AG10803 (cell line): ENCODE results near the gene CELF3.
A peak's percentile ranks its signal among the peaks of the same experiment; 100 is the strongest.

ENCODE experiments used
- DNase-seq: peaks from one replicate; pipeline ENCODE4 v3.0.0; 2010; ENCODE audit warnings: low read depth
- H3K4me3 ChIP-seq: 2 replicates; pipeline ENCODE4 v1.5.1; 2011; ENCODE audit warnings: mild to moderate bottlenecking, low read length, control low read depth
- CTCF ChIP-seq: conservative IDR thresholded peaks from 2 replicates; pipeline ENCODE4 v1.5.1; 2011; ENCODE audit warnings: mild to moderate bottlenecking, low read length, control low read depth, inconsistent platforms

The CELF3 gene

GRCh38 chr1:151713044-151713443 is 3.6 kb downstream of the CELF3 start:
- no peak for DNase-seq
- no peak overlapping the region for H3K4me3 ChIP-seq
- no peak for TF ChIP-seq CTCF

DNA sequence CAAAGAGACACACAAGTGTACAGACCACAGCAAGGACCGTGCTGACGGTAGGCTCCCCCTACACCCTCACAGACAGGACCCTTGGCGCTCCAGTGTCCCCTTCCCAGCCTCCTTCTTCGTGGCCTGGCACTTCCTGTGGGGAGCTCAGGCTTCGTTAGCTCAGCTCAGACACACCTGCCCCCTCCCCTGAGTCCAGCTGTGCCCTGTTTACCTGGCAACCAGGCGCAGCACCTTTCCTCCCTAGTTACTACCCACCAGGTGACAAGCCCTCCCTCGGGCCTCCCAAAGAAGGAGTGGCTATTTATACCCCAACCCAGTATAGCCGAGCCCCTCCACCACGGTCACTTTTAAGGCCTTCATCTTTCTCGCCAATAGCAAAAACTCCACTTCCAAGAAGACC is 4.7 kb downstream of the CELF3 start:
- TF ChIP-seq CTCF = no peak
- DNase-seq = no peak
- no peak overlapping the region for H3K4me3 ChIP-seq

DNA sequence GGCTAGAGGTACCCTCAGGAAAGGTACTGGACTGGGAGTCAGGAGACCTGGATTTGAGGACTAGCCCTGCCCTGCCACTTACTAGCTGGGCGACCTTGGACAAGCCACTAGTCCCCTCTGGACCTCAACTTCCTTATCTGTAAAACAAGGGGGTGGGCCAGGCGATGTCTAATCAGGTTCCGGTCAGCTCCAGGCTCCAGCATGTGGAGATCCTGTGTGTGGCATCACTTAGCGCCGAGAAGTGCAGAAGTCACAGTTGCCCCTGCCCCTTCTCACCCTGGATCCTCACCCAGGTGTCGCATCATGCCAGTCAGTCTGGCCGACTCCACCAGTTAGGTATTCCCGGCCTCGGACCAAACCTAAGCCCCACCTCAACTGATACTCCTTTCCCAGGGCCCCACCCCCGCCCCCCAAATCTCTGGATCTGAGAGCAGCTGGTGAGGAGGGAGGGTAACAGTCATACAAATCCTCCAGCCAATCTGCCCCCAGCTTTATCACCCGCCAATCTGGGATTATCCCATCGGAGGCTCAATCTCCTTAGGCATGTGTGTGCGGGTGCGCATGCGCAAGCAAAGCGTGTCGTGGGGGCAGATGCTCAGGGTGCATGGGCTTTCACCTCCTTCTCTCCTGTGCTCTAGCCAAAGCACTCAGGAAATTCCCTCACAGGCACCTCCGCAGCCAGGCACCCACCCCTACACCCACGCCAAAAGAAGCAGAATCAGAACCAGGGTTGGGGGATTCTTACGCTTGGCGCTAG is 5.4 kb downstream of the CELF3 start:
- DNase-seq = no peak
- no peak for TF ChIP-seq CTCF
- H3K4me3 ChIP-seq = no peak overlapping the region

DNA sequence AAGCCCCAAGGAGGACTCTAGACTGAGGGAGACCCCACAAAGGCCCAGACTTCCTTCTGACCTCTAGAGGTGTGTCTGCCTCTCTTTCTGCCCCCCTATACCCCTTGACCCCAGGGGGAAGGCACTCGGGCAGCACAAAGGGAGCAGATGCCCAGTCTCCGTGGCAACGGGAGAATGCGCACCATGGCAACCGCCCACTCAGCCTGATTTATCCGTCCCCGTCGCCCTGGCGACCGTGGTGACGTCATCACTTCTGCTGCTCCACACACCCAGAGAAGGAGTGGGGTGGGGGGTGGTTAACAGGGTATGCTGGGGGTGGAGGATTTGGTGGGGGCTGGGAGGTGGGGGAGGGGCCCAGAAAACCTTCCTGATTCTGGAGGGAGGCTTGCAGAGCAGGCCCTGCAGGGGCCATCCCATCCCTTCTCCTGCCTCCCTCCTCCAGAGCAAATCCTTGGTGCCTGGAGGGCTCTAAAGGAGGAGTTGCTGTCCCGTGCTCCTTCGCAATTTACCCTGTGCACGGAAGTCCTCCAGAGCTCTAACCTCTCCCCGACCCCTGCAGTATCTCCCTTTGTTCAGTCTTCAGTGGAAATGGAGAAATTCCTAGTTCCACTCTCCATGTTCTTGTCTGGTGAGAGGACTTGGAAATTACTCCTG is 6.3 kb downstream of the CELF3 start:
- peak; percentile 29 for DNase-seq
- H3K4me3 ChIP-seq = no peak overlapping the region
- no peak for TF ChIP-seq CTCF

DNA sequence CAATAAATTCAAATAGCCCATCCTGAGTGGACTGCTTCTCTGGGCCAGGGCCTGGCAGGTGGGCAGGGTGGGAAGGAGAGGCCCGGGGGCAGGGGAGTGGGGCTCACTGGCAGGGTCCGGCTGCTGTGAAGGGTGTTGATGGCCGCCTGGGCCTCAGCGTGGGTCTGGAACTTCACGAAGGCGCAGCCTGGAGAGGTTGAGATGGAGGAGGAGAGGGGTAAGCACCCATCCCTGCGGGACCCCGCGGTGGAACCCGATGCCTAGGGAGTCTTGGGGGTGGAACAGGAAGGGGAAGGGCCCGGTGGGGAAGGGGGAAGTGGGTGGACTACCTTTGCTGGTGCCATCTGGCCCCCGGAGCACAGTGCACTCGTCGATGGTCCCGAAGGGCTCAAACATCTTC is 7.7 kb downstream of the CELF3 start:
- no peak overlapping the region for H3K4me3 ChIP-seq
- TF ChIP-seq CTCF = no peak
- DNase-seq = no peak

GRCh38 chr1:151707541-151708065 is 9.0 kb downstream of the CELF3 start:
- no peak for DNase-seq
- no peak overlapping the region for H3K4me3 ChIP-seq
- TF ChIP-seq CTCF = no peak
